Glomerular visceral epithelial cell (primary cell): ENCODE data around the gene ELMO3.

Experiments used
- DNase-seq: peaks from one replicate; pipeline ENCODE4 v3.0.0-alpha.2; 2016; ENCODE audit errors: extremely low spot score

The ELMO3 gene

DNA sequence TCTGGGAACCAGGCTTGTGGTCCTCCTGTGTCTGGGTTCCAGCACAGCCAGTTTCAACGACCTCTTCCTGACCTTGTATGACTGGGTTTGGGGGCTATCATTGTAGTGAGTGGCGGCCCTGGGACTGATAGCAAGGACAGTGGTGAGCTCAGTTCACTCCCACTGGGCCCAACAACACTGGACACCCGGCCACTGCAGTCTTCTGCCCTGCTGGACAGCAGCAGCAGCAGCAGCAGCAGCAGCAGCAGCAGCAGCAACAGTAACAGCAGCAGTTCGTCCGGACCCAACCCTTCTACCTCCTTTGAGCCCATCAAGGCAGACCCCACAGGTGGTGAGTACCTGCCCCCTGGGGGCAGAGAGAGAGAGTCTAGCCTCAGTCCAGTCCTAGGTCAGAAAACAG is 3.3 kb upstream of the ELMO3 start:
- DNase-seq: no peak

DNA sequence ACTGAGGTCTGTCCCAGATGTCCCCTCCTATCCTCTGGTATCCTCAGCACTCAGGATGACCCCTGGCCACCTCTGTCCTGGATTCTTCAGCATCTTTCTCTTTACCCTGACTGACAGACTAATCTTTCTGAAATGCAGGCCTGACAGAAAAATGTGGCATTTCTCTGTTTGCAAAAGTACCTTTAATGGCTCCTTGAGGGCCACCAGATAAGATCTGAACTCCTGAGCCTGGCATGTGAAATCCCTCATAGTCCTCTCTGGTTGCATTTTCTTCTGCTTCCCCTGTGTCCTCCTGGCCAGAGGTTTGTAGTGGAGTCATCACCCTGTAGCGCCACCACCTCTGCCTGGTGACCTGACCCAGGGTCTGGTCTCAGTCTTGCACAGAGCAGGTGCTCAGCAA is 2.0 kb upstream of the ELMO3 start:
- no peak for DNase-seq

DNA sequence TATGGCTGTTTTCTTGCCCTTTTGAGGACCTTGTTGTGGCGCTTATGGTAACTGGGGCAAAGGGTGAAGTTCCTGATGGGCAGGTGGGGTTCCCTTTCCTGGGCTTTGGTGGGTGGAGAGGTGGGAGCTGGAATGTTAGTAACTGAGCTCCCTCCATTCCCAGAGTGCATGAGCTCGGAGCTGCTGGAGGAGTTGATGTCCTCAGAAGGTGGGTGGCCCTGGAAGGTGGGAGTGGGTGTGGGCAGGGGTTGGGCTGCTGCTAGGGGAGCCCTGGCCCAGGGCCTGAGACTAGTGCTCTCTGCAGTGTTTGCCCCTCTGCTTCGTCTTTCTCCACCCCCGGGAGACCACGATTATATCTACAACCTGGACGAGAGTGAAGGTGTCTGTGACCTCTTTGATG is 1.2 kb upstream of the ELMO3 start:
- no peak for DNase-seq

DNA sequence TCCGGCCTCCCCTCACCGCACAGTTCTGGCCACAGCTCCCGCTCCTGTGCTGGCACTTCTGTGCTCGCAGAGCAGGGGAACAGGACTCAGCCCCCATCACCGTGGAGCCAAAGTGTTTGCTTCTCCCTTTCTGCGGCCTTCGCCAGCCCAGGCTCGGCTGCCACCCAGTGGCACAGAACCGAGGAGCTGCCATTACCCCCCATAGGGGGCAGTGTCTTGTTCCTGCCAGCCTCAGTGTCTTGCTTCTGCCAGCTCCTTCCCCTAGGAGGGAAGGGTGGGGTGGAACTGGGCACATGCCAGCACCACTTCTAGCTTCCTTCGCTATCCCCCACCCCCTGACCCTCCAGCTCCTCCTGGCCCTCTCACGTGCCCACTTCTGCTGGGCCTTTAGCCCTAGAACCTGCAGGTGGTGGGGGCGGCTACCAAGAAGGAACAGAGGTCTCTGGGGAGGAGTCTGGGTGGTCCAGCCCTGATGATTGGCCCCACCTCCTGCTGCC is 645 bp upstream of the ELMO3 start:
- DNase-seq: no peak

DNA sequence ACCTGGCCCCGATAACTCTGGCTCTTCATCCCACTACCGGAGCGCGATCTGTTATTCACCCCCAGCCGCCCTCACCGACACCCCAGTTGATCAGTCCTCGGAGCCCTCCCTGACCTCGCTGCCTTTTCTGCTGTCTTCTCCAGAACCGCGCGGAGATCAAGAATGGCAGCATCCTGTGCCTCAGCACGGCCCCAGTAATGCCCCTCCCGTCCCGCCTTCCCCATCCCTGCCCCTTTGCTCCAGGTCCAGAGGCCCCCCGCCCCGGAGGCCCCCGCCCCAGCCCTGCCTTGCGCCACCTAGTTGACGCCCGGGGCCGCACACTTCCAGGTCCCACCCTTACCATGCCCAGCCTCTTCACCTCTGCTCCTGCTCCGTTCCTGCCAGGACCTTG is 872 bp downstream of the ELMO3 start:
- no peak for DNase-seq

DNA sequence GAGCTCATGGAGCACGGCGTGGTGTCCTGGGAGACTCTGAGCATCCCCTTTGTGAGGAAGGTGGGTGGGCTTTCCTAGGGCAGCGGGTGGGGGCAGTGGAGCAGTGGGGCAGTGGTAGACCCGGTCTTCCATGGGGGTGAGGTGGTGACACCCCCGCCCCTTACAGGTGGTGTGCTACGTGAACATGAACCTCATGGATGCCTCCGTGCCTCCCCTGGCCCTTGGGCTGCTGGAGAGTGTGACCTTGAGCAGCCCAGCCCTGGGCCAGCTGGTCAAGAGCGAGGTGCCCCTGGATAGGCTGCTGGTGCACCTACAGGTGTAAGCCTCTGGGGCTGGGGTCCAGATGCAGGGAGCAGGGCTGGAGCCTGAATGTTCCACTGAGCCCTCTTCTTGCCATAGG is 1.6 kb downstream of the ELMO3 start:
- DNase-seq: no peak

DNA sequence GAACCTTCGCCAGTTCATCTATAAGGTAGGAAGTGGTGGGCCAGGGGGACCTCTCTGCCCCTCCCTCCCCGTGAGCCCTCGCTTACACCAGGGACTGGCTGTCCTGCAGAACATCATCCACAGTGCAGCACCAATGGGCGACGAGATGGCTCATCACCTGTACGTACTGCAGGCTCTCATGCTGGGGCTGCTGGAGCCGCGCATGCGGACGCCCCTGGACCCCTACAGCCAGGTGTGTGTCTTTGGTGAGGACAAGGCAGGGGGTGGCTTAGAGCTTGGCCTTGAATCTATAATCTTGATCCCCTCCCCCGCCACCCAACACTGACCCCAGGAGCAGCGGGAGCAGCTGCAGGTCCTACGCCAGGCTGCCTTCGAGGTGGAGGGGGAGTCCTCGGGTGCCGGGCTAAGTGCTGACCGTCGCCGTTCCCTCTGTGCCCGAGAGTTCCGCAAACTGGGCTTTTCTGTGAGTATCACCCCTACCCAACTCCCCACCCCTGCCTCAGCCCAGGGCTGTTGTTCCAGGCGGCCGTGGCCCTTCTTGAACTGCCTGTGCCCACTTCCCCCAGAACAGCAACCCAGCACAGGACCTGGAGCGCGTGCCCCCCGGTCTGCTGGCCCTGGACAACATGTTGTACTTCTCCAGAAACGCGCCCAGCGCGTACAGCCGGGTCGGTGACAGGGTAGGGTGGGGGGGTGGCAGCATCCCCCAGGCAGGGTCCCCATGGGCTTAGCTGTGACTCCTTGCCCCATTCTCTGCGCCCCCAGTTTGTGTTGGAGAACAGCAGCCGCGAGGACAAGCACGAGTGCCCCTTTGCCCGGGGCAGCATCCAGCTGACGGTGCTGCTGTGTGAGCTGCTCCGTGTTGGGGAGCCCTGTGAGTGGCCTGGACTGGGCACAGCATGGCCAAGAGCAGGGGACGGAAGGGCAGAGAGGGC is 2.7 kb downstream of the ELMO3 start:
- no peak for DNase-seq

DNA sequence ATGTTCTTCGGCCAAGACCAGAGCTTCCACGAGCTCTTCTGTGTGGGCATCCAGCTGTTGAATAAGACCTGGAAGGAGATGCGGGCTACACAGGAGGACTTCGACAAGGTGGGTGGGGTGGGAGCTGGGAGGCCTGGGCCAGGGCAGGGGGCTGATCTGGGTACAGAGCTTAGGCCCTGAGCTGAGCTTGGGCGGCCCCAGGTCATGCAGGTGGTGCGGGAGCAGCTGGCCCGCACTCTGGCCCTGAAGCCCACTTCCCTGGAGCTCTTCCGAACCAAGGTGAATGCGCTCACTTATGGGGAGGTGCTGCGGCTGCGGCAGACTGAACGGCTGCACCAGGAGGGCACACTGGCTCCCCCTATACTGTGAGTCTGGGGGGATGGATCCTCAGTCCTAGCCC is 3.5 kb downstream of the ELMO3 start:
- no peak for DNase-seq

DNA sequence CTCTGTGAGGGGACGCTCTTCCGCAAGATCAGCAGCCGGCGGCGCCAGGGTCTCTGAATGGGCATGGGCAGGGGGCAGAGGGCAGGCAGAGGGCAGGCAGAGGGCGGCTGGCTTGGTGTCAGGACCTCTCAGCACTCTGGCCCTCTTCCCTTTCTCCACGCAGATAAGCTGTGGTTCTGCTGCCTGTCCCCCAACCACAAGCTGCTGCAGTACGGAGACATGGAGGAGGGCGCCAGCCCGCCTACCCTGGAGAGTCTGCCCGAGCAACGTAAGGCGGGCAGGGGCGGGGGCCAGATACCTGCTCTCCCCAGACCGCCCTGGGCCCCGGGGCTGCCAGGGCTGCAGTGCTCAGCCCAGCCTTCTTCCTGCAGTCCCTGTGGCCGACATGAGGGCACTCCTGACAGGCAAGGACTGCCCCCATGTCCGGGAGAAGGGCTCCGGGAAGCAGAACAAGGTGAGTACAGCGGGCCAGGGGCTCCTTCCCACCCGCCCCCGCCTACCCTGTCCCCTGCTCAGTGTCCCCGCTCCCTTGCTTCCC is 4.1 kb downstream of the ELMO3 start:
- no peak for DNase-seq

DNA sequence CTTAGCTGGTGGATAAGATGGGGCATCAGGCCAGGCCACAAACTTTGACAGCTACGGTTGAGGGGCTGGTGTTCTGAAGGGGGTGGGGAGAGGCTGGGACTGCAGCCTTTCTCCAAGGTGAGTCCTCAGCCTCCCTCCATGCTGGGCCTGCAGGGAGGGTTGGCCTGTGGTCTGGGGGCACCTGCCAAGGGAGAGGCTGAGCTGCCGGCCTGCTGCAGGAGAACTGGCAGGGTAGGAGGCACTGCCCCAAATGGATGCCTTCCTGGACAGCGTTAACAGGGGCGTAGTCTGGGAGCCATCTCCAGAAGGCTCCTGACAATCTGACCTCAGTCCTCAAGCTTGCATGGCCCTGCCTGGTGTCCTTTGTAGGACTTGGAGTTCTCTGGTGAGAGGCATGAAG is 5.1 kb downstream of the ELMO3 start:
- no peak for DNase-seq

DNA sequence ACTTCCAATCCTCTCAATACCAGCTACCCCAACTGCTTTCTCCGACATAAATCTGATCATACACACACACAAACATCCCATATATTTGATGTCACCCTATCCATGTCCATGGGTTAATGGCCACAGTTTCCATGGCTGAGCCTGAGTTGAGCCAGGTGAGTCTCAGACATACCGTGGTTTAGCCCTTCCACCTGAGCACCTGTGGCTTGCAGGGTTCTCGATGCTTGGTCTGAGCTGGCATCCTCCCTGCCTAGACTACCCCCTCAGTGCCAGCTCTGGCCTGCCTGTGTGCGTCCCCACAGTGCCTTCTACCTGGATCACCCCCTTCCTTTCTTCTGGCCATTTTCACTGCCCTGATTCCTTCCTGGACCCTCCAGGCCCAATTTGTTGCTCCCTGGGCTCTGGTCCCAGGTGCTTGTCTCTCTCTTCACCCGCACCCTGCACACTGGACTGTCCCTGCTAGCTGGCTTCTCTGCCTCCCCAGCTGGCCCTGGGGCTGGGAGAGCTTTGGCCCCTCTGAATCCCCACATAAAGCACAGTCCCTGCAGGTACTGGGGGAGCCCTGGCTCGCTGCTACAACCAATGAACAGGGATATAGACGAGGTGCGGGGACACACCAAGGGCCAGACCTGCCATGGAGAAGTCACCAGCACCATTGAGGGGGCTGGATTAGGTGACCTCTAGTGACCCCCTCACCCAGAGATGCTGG is 7.4 kb downstream of the ELMO3 start:
- no peak for DNase-seq

DNA sequence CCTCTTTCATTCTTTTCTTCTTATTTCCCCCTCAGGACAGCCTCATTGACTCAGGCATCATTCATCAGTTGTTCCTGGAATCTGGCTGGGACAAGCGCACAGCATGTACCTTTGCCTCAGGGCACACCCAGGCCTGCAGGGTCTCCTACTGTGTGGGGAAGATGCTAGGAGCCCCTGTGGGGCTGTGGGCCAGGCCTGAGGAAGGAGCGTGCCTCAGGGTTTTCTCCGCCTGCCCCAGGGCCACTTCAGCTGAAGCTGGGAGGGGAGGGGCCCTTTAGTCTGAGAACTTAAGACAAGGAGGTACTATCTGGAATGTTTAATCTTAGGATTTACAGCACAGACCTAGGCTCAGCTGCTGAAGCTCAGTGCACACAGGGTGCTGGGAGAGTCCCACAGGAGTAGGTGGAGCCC is 7.9 kb downstream of the ELMO3 start:
- no peak for DNase-seq

DNA sequence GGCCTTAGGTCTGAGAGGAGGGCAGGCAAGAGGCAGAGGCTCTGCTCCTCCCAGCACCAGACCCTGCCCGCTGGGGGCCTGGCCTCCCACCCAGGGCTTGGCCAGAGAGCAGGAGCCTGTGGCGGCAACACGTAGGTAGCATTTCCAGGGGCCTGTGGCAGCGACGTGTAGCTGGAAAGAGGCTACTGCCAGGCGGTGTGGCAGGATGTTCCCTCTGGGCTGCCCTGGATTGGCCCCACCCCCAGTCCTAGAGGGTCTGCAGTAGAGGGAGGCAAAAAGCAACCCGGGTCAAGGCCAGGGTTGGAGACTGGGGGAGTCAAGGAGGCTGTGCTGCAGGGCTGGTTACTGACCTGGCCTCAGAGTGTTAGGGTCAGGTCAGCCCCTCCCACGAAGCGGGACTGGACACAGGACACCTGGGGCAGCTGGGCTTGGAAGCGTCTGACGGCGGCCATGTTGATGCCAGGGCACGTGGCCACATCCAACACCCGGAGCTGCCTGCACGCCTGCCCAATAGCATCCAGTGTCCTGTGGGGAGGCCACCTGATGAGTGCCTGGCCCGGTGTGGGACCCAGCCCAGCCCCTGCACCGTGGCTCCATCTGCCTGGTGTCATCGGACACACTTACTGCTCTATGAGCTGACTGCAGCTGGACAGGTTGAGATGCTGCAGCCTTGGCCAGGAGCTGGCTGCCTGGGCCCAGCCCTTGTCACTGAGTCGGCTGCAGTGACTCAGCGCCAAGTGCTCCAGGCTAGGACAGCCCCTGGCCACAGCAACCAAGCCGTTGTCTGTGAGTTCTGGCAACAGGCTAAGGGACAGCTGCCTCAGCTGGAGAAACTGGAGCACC is 8.5 kb downstream of the ELMO3 start:
- DNase-seq: no peak

DNA sequence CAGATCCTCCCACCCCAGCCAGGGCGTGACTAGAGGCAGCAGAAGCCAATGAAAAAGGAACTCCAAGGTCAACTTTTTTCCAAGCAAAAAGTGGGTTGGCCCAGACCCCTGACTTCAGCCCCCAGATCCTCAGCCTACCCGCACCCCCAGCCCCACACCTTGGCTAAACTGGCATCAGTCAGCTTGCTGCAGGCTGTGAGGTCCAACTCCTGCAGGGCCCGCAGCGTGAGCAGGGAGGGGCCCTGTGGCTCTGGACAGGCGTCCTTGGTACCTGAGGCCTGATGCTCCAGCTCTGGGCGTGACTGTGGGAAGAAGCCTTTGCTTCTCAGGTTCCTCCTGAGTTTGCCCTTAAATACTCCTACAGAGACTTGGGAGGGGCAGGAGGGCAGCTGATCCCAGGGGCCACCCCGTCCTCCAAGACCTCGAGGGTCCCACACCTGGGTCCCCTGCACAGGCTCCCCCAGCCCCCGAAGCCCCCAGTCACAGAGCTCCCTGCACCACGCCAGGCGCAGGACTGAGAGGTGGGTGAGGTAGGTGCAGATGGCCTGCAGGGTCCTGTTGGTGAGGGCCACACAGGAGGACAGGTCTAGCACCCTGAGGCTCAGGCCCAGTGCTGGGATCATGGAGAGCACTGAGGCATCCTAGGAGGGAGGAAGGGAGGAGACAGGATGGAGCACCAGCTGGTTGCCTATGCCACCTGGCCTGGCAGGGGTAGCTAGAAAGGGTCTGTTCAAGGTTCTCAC is 9.4 kb downstream of the ELMO3 start:
- no peak for DNase-seq

DNA sequence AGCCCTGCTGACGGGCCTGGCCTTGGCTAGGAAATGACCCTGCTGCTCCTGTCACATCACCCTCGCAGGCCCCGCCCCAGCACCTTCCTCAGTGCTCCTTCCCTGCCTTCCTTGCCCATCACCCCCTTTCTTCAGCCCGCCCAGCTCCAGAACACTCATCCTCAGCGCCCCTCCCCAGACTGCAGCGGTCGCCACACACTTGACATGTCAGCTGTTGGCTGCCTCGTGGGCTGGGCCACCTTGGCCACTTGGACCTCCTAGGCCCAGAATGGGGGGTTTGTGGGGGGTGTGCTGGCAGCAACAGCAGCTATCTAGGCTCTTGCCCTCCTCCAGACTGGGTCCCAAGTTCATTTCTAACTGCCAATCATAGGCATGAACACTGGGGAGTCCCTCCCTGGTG is 10.6 kb downstream of the ELMO3 start:
- DNase-seq: no peak

DNA sequence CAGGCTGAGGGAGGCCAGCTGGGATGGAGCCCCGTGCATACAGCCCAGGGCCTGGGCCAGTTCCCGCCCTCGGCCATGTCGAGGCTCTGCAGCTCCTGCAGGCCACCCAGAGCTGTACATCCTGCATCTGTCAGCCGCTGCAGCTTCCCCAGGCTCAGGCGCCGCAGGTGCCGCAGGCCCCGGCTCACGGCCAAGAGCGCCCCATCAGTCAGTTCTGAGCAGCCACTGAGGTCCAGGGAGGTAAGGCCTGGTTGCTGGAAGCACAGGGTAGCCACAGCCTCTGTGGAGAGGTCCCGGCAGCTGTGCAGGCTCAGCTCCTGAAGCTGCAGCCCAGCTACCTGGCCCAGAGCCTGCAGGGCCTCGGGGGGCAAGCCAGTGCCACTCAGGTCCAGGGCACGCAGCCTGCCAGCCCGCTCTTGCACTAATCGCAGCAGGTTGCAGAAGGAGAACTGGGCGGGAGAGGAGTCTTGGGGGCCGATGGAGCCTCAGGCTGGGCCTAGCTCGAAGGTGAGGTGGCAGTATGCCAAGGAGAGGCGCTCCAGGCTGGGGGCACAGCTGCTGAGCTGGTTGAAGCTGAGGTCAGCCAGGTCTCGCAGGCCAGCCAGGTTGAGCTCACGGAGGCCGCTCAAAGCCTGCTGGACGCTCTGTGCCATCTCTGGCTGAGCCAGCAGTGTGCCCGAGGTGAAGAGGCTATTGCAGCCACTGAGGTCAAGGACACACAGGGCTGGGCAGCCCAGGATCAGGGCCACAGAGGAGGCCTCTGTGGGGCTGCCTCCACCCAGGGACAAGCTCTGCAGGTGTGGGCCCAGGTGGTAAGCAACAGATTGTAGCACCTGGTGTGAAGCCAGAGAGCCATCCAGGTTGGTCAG is 11.4 kb downstream of the ELMO3 start:
- DNase-seq: no peak

DNA sequence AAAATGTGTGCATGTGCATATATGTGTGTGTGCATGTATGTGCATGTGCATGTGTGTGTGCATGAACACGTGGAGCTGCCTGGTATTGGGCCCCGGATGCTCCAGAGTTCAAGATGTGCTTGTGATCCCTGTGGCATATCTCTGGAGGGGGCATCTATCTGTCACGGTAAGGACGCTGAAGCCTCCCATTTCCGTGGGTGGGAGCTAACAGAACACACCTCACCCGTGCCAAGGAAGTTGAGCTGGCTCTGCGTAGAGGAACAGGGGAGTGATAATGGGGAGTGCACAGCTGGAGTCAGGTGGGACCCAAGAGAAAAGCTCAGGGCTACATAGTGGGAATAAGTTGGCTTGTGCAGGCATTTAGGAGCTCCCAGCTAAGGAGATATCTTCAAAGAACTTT is 12.7 kb downstream of the ELMO3 start:
- DNase-seq: no peak

DNA sequence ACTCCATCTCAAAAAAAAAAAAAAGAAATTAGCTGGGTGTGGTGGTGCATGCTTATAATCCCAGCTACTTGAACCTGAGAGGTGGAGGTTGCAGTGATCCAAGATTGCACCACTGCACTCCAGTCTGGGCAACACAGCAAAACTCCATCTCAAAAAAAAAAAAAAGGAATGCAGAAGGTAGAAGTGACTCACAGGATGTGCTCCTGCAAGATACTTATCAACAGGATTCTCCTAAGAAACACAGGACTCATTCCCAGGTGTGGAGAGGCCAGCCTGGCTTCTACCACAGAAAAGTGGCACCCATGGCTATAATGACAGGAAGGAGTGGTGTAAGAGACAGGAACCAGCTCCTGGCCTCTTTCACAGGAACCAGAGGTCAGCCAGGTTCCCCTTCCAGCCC is 13.8 kb downstream of the ELMO3 start:
- DNase-seq: peak; percentile 19

DNA sequence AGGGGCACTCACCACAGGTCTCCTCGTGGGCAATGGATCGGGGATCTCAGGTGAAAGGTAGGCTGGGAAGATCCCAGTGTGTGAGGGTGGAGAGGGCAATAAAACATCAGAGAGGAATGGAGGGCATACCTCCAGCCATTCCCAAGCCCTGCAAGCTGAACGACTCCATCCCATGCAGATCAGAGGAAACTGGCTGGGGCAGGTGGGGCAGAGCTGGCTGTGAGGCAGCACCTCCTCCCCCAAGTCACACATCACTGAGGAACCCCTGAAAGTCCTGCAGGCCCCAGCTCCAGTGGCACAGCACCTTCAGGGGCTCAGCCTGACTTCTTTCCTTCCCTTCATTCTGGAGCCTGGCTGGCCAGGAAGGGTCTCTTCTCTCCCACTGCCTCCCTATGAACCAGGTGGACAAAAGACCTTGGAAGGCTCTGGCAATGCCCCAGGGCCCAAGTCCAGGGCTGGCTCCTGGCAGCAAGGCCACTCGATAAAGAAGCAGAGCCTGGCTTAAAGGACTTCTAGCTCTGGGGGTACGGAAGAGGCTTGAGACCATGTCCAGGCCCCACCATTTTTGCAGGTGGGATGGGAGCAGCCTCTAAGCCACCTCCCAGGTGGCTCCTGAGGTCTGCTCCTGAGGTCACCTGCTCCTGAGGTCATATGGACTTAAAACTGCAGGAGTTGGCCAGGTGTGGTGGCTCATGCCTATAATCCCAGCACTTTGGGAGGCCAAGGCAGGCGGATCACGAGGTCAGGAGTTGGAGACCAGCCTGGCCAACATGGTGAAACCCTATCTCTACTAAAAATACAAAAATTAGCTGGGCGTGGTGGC is 14.5 kb downstream of the ELMO3 start:
- DNase-seq: no peak
